Right lobe of liver (tissue), 4 donors: ENCODE measurements around the gene MARK3.
A peak's percentile ranks its signal among the peaks of the same experiment; 100 is the strongest.

Experiments used
- POLR2A ChIP-seq: fragments of 450-650 bp; IDR thresholded peaks from one replicate; pipeline ENCODE4 v1.6.1; 2017; ENCODE audit warnings: antibody characterized with exemption, mild to moderate bottlenecking
- TF ChIP-seq, protein P1 (sequence below), 4 donors: fragments of 200-600 bp in 3 of 4; fragments of 450-650 bp in 1 of 4; IDR thresholded peaks; one replicate each; pipeline versions ENCODE4 v1.5.1 to v1.8.0; 2016 to 2022; ENCODE audit warnings: antibody characterized with exemption in 4 of 4, mild to moderate bottlenecking in 2 of 4
- donor health status: DM: no; HTN: no; CAD: no.
- donor health status: DM: no; HTN: no; CAD: no.
- donor health status: DM: no; HTN: yes; CAD: no.

DNA sequence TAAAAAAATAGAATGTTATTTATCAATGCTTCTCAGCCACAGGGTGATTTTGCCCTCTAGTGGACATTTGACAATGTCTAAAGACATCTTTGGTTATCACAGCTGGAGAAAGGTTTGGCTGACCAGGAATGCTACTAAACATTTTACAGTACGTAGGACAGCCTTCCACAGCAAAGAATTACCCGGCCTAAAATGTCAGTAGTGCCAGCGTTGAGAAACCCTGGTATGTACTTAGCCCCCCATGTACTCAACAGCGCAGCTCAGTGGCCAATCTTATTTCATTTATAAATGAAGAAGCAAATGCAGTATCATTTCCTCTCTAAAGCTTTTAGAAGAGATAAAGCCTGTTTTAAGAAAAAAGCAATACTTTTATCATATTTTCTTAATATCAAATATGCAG, 5.8 kb downstream of the MARK3 start:
- TF ChIP-seq, protein P1, sequence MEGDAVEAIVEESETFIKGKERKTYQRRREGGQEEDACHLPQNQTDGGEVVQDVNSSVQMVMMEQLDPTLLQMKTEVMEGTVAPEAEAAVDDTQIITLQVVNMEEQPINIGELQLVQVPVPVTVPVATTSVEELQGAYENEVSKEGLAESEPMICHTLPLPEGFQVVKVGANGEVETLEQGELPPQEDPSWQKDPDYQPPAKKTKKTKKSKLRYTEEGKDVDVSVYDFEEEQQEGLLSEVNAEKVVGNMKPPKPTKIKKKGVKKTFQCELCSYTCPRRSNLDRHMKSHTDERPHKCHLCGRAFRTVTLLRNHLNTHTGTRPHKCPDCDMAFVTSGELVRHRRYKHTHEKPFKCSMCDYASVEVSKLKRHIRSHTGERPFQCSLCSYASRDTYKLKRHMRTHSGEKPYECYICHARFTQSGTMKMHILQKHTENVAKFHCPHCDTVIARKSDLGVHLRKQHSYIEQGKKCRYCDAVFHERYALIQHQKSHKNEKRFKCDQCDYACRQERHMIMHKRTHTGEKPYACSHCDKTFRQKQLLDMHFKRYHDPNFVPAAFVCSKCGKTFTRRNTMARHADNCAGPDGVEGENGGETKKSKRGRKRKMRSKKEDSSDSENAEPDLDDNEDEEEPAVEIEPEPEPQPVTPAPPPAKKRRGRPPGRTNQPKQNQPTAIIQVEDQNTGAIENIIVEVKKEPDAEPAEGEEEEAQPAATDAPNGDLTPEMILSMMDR (IDR thresholded peaks at IDR 0.05) = peak; percentile 50 to 64 (median 60)
- no peak for TF ChIP-seq POLR2A
